Vagina (tissue), 2 donors: ENCODE data around the gene RET. TPM values are rescaled to one million over a fixed set of nuclear protein-coding genes. Genes with fewer than 3 reads are reported as not detected.

Source experiments
- DNase-seq, 2 donors: peaks; one replicate each; pipeline ENCODE4 v3.0.0-alpha.2; 2017; ENCODE audit errors: extremely low spot score in 2 of 2
- H3K27ac ChIP-seq: fragments of 200-600 bp; sonication (generic); one replicate; pipeline ENCODE4 v1.5.1; 2019
- H3K27me3 ChIP-seq: fragments of 200-600 bp; sonication (generic); one replicate; pipeline ENCODE4 v1.5.1; 2019
- H3K36me3 ChIP-seq, 2 donors: fragments of 200-600 bp; sonication (generic); one replicate each; pipeline ENCODE4 v1.5.1; 2017 to 2019
- H3K4me1 ChIP-seq: fragments of 200-600 bp; sonication (generic); one replicate; pipeline ENCODE4 v1.5.1; 2019
- H3K4me3 ChIP-seq, 2 donors: fragments of 200-600 bp; sonication (generic); 1 replicate in 1 of 2; 2 replicates in 1 of 2; pipeline ENCODE4 v1.5.1; 2016 to 2019
- H3K9me3 ChIP-seq: fragments of 200-600 bp; sonication (generic); one replicate; pipeline ENCODE4 v1.5.1; 2019
- CTCF ChIP-seq, 3 experiments: fragments of 450-650 bp in 2 of 3; fragments of 200-600 bp in 1 of 3; sonication (generic) in 1 of 3; IDR thresholded peaks; one replicate each; pipeline ENCODE4 v1.5.1; 2017 to 2019; ENCODE audit warnings: antibody characterized with exemption in 3 of 3, mild to moderate bottlenecking in 2 of 3, moderate library complexity in 2 of 3
- POLR2A ChIP-seq, 2 donors: fragments of 450-650 bp; IDR thresholded peaks; one replicate each; pipeline ENCODE4 v1.6.1; 2017; ENCODE audit warnings: antibody characterized with exemption in 2 of 2, mild to moderate bottlenecking in 2 of 2, moderate library complexity in 2 of 2
- POLR2AphosphoS5 ChIP-seq, 2 donors: sonication (generic); formaldehyde crosslinking; IDR thresholded peaks; one replicate each; pipeline ENCODE4 v1.9.0; 2017; ENCODE audit warnings: antibody characterized with exemption in 2 of 2, mild to moderate bottlenecking in 2 of 2, low read depth in 1 of 2; ENCODE audit not compliant: insufficient read depth in 1 of 2
- intact Hi-C: fragments of 100-400 bp; cut with DNase I; formaldehyde crosslinking; loops from one replicate; pipeline ENCODE4 v1.15.1; 2023
- total RNA-seq: library from RNA; depleted of rRNA; stranded (reverse); fragments of >200 nt; gene quantifications from one replicate; pipeline ENCODE4 v1.2.3, GENCODE V29; 2016

Gene RET
- total RNA-seq, 1 donor from 2014 or later = 7.9 TPM

GRCh38 chr10:43130770-43131171, 53.9 kb downstream of the RET start:
- no peak for DNase-seq
- Histone ChIP-seq H3K27me3 (no peaks in the 10 kb centered on the region), H3K4me1 (no peaks in the 10 kb centered on the region), H3K4me3 (no peak overlapping the region), H3K9me3 (no peaks in the 10 kb centered on the region), H3K27ac (no peak overlapping the region), H3K36me3 (no peaks in the 10 kb centered on the region)
- TF ChIP-seq POLR2A (IDR thresholded peaks at IDR 0.05) (no peak), CTCF (IDR thresholded peaks at IDR 0.05) (no peak), POLR2AphosphoS5 (IDR thresholded peaks at IDR 0.05; ENCODE audit: insufficient read depth in 1 of 2, low read depth in 1 of 2) (no peak)
- intact Hi-C loops = no loop called here

- peaks cover 4% of the 10 kb centered on the region for H3K4me1 ChIP-seq
- H3K4me3 ChIP-seq = no peak overlapping the region
- intact Hi-C loops = no loop called here
- no peak overlapping the region for H3K27ac ChIP-seq
- no peaks in the 10 kb centered on the region for H3K36me3 ChIP-seq
- no peaks in the 10 kb centered on the region for H3K9me3 ChIP-seq
- no peak for DNase-seq
- H3K27me3 ChIP-seq = no peaks in the 10 kb centered on the region
- TF ChIP-seq POLR2A (IDR thresholded peaks at IDR 0.05) (no peak), POLR2AphosphoS5 (IDR thresholded peaks at IDR 0.05; ENCODE audit: insufficient read depth in 1 of 2, low read depth in 1 of 2) (no peak), CTCF (IDR thresholded peaks at IDR 0.05) (no peak)
These were observed 54.4 kb downstream of the RET start for GRCh38 chr10:43131256-43131655.

- no peak overlapping the region for H3K27ac ChIP-seq
- H3K27me3 ChIP-seq = no peaks in the 10 kb centered on the region
- no peaks in the 10 kb centered on the region for H3K9me3 ChIP-seq
- peaks cover 9% of the 10 kb centered on the region for H3K4me1 ChIP-seq
- H3K36me3 ChIP-seq = no peaks in the 10 kb centered on the region
- no peak for TF ChIP-seq CTCF (IDR thresholded peaks at IDR 0.05)
- no peak for TF ChIP-seq POLR2AphosphoS5 (IDR thresholded peaks at IDR 0.05; ENCODE audit: insufficient read depth in 1 of 2, low read depth in 1 of 2)
- no peak for TF ChIP-seq POLR2A (IDR thresholded peaks at IDR 0.05)
- DNase-seq = no peak
- no peak overlapping the region for H3K4me3 ChIP-seq
- intact Hi-C loops = no loop called here
These were observed 55.0 kb downstream of the RET start for GRCh38 chr10:43131906-43132305.

- H3K27me3 ChIP-seq = no peaks in the 10 kb centered on the region
- H3K9me3 ChIP-seq = no peaks in the 10 kb centered on the region
- DNase-seq = no peak
- intact Hi-C loops = no loop called here
- TF ChIP-seq CTCF (IDR thresholded peaks at IDR 0.05) (no peak), POLR2AphosphoS5 (IDR thresholded peaks at IDR 0.05; ENCODE audit: insufficient read depth in 1 of 2, low read depth in 1 of 2) (no peak), POLR2A (IDR thresholded peaks at IDR 0.05) (no peak)
- H3K27ac ChIP-seq = no peak overlapping the region
- H3K4me1 ChIP-seq = peaks cover 15% of the 10 kb centered on the region
- H3K4me3 ChIP-seq = no peak overlapping the region
- H3K36me3 ChIP-seq = no peaks in the 10 kb centered on the region
These were observed 56.3 kb downstream of the RET start for GRCh38 chr10:43132867-43133787.
